ENCODE data around the gene IBTK.
"Not testable (repeated sequence)": the region's sequence is repeated elsewhere in the genome, so short reads cannot be mapped to it uniquely, and the experiment has no call there.

- TF ChIP-seq, protein P1, sequence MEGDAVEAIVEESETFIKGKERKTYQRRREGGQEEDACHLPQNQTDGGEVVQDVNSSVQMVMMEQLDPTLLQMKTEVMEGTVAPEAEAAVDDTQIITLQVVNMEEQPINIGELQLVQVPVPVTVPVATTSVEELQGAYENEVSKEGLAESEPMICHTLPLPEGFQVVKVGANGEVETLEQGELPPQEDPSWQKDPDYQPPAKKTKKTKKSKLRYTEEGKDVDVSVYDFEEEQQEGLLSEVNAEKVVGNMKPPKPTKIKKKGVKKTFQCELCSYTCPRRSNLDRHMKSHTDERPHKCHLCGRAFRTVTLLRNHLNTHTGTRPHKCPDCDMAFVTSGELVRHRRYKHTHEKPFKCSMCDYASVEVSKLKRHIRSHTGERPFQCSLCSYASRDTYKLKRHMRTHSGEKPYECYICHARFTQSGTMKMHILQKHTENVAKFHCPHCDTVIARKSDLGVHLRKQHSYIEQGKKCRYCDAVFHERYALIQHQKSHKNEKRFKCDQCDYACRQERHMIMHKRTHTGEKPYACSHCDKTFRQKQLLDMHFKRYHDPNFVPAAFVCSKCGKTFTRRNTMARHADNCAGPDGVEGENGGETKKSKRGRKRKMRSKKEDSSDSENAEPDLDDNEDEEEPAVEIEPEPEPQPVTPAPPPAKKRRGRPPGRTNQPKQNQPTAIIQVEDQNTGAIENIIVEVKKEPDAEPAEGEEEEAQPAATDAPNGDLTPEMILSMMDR (IDR thresholded peaks at IDR 0.05; ENCODE audit: insufficient read depth, low read length, poor library complexity, severe bottlenecking), result not testable (repeated sequence)
- not testable (repeated sequence) for TF ChIP-seq EZH2phosphoT487 (conservative IDR thresholded peaks at IDR 0.05; ENCODE audit: low read length)
Measured at GRCh38 chr6:82152786-82153185, 94.8 kb downstream of the IBTK start.
